ENCODE data around the gene MARCHF2.

MARCHF2 gene

GRCh38 chr19:8460516-8461298 is 47.6 kb downstream of the MARCHF2 start:
- TF ChIP-seq, protein P1, sequence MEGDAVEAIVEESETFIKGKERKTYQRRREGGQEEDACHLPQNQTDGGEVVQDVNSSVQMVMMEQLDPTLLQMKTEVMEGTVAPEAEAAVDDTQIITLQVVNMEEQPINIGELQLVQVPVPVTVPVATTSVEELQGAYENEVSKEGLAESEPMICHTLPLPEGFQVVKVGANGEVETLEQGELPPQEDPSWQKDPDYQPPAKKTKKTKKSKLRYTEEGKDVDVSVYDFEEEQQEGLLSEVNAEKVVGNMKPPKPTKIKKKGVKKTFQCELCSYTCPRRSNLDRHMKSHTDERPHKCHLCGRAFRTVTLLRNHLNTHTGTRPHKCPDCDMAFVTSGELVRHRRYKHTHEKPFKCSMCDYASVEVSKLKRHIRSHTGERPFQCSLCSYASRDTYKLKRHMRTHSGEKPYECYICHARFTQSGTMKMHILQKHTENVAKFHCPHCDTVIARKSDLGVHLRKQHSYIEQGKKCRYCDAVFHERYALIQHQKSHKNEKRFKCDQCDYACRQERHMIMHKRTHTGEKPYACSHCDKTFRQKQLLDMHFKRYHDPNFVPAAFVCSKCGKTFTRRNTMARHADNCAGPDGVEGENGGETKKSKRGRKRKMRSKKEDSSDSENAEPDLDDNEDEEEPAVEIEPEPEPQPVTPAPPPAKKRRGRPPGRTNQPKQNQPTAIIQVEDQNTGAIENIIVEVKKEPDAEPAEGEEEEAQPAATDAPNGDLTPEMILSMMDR (IDR thresholded peaks at IDR 0.05) = no peak

DNA sequence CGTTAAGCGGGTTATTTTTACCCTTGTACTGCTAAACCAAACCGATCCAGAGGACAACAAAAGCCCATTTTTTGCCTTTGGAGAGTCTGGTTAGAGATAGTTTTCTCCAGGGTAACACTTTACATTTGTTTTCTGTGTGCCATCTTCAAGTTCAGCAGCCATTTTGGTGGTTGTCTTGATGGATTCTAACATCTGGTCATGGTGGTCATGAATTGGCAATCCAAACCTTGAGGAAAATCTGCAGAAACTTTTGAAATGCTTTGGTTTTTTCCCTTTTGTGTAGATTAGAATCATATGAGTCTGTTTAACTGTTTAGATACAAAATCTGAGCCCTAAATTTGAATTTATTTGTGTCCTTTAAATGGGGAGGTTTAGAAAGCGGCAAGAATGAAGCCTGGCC is 48.3 kb downstream of the MARCHF2 start:
- TF ChIP-seq, protein P1 (IDR thresholded peaks at IDR 0.05) = no peak

- TF ChIP-seq, protein P1 (IDR thresholded peaks at IDR 0.05) = no peak
Measured at GRCh38 chr19:8461891-8462290, 48.8 kb downstream of the MARCHF2 start.

- TF ChIP-seq, protein P1 (IDR thresholded peaks at IDR 0.05) = no peak
Measured at GRCh38 chr19:8462571-8462970, 49.5 kb downstream of the MARCHF2 start.

GRCh38 chr19:8463365-8463764 is 50.3 kb downstream of the MARCHF2 start:
- TF ChIP-seq, protein P1 (IDR thresholded peaks at IDR 0.05) = no peak

GRCh38 chr19:8466018-8466417 is 52.9 kb downstream of the MARCHF2 start:
- TF ChIP-seq, protein P1 (IDR thresholded peaks at IDR 0.05) = no peak

GRCh38 chr19:8468124-8468523 is 55.0 kb downstream of the MARCHF2 start:
- TF ChIP-seq, protein P1 (IDR thresholded peaks at IDR 0.05) = no peak

Data from LNCAP (cell line).